ENCODE results near the gene RIIAD1. TPM values are rescaled to one million over a fixed set of nuclear protein-coding genes. Genes with fewer than 3 reads are reported as not detected.

The RIIAD1 gene
- total and polyA plus RNA-seq, 8 donors = 0.39 to 4.0 (median 1.7) TPM; not detected in 1

GRCh38 chr1:151705146-151705545, 16.2 kb upstream of the RIIAD1 start:
- Histone ChIP-seq H3K4me1 (no peaks in the 10 kb centered on the region), H3K9me3 (no peaks in the 10 kb centered on the region), H3K27ac (no peak overlapping the region), H3K4me3 (no peak overlapping the region), H3K36me3 (peaks cover 0 to 19% of the 10 kb centered on the region in 2 donors), H3K27me3 (no peaks in the 10 kb centered on the region)
- ATAC-seq (no peak), DNase-seq (no peak)
- no peak for TF ChIP-seq CTCF (IDR thresholded peaks at IDR 0.05)
- intact Hi-C loops (cut with DNase I) = no loop called here

DNA sequence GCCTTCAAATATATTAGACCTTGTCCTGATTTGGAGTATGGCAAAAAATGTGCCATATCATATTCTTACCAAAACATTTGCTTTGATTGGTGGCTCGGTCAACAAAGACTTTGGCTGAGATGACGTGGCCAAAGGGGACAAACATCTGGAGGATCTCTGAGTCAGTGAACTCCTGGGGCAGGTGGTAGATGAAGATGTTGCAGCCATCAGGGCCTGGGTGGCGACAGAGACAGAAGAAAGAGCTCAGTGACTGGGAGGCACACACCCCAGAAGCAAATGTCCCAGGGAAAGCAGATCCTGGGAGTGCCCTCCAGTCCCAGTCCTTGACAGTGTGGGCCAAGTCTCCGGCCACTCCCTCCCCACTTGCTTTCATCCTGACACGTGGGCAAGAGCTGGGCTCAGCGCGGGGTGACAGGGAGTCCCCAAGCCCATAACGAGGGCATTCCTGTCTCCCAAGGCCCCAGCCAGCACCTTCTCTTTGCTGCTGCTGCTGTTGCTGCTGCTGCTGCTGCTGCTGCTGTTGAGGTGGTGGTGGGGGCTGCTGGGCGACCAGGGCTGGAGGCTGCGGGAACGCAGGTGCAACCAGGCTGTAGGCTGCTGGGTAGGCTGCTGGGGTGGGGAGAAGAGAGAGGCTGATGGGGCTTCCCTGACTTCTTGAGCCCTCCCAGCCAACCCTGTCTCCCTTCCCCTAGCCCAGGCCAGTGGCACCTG, 15.4 kb upstream of the RIIAD1 start:
- Histone ChIP-seq H3K4me1 (no peaks in the 10 kb centered on the region), H3K9me3 (no peaks in the 10 kb centered on the region), H3K27me3 (no peaks in the 10 kb centered on the region), H3K27ac (no peak overlapping the region), H3K4me3 (no peak overlapping the region), H3K36me3 (peaks cover 0 to 12% of the 10 kb centered on the region in 2 donors)
- ATAC-seq = peak; percentile 40
- intact Hi-C loops (cut with DNase I) = no loop called here
- DNase-seq = no peak
- TF ChIP-seq CTCF (IDR thresholded peaks at IDR 0.05) = no peak

GRCh38 chr1:151706464-151707415, 14.6 kb upstream of the RIIAD1 start:
- intact Hi-C loops (cut with DNase I) = no loop called here
- no peak for TF ChIP-seq CTCF (IDR thresholded peaks at IDR 0.05)
- Histone ChIP-seq H3K27me3 (no peaks in the 10 kb centered on the region), H3K27ac (no peak overlapping the region), H3K4me1 (no peaks in the 10 kb centered on the region), H3K9me3 (no peaks in the 10 kb centered on the region), H3K36me3 (peaks cover 0 to 4% of the 10 kb centered on the region in 2 donors), H3K4me3 (no peak overlapping the region)
- DNase-seq (no peak), ATAC-seq (no peak)

DNA sequence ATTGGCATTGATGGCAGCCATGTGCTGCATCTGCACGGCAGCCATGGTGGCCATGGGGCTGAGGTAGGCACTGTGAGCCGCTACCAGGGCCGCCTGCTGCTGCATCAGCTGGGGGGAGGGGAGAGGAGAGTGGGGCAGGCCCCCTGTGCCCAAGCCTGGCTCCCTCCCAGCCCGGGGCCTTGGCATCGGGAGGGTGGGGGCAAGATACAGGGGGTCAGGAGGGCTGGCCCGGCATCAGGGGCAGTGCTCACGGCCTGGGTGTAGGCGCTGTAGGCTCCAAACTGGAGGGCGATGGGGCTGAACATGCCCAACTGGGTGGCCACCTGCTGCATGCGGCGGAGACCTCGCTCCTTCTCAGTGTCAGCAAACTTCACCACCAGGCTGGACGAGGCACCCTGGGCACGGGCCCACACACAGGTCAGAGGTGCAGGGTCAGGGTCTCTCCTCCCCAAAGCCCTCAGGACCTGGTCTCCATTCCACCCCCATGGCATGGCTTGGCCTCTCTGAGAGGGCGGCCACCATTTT, 13.7 kb upstream of the RIIAD1 start:
- H3K36me3 ChIP-seq = no peaks in the 10 kb centered on the region
- H3K27ac ChIP-seq = no peak overlapping the region
- no peak overlapping the region for H3K4me3 ChIP-seq
- H3K4me1 ChIP-seq = no peaks in the 10 kb centered on the region
- peaks cover 0 to 8% of the 10 kb centered on the region in 2 donors for H3K27me3 ChIP-seq
- intact Hi-C loops (cut with DNase I) = no loop called here
- DNase-seq = no peak
- ATAC-seq = no peak
- H3K9me3 ChIP-seq = no peaks in the 10 kb centered on the region
- TF ChIP-seq CTCF (IDR thresholded peaks at IDR 0.05) = no peak

- Histone ChIP-seq H3K9me3 (no peaks in the 10 kb centered on the region), H3K4me1 (no peaks in the 10 kb centered on the region), H3K27ac (no peak overlapping the region), H3K4me3 (no peak overlapping the region), H3K36me3 (no peaks in the 10 kb centered on the region), H3K27me3 (peaks cover 0 to 15% of the 10 kb centered on the region in 2 donors)
- intact Hi-C loops (cut with DNase I) = no loop called here
- ATAC-seq = no peak
- no peak for TF ChIP-seq CTCF (IDR thresholded peaks at IDR 0.05)
- DNase-seq = no peak
These were observed 12.4 kb upstream of the RIIAD1 start for GRCh38 chr1:151708891-151709290.
